H9 (cell line): ENCODE results near the gene DYRK1A. TPM values are rescaled to one million over a fixed set of nuclear protein-coding genes. Genes with fewer than 3 reads are reported as not detected.

Experiments
- DNase-seq: peaks from one replicate; pipeline ENCODE4 v3.0.0-alpha.2; 2017
- H2AFZ ChIP-seq: one replicate; pipeline ENCODE4 v1.6.1; 2013; ENCODE audit warnings: mild to moderate bottlenecking, low read length, control low read depth, moderate library complexity
- H2AK5ac ChIP-seq: 2 replicates; pipeline ENCODE4 v1.6.1; 2013; ENCODE audit warnings: low read length, control low read depth, mixed read lengths; ENCODE audit not compliant: insufficient read length
- H2BK120ac ChIP-seq: one replicate; pipeline ENCODE4 v1.6.1; 2013; ENCODE audit warnings: low read depth, mild to moderate bottlenecking, low read length, control low read depth, inconsistent platforms; ENCODE audit not compliant: poor library complexity, severe bottlenecking
- H2BK12ac ChIP-seq: 2 replicates; pipeline ENCODE4 v1.6.1; 2013; ENCODE audit warnings: low read length, control low read depth, mixed read lengths, low read depth; ENCODE audit not compliant: insufficient read length
- H2BK15ac ChIP-seq: 2 replicates; pipeline ENCODE4 v1.6.1; 2013; ENCODE audit warnings: low read depth, low read length, control low read depth
- H2BK20ac ChIP-seq: one replicate; pipeline ENCODE4 v1.6.1; 2013; ENCODE audit warnings: low read depth, mild to moderate bottlenecking, low read length, control low read depth, inconsistent platforms; ENCODE audit not compliant: poor library complexity, severe bottlenecking
- H2BK5ac ChIP-seq: 2 replicates; pipeline ENCODE4 v1.6.1; 2013; ENCODE audit warnings: low read length, control low read depth, mixed read lengths; ENCODE audit not compliant: insufficient read length
- H3K14ac ChIP-seq: 2 replicates; pipeline ENCODE4 v1.6.1; 2013; ENCODE audit warnings: low read length, control low read depth; ENCODE audit not compliant: insufficient read depth
- H3K18ac ChIP-seq: 2 replicates; pipeline ENCODE4 v1.6.1; 2013; ENCODE audit warnings: low read depth, mild to moderate bottlenecking, mixed read lengths, low read length, control low read depth; ENCODE audit not compliant: insufficient read length
- H3K23ac ChIP-seq: 2 replicates; pipeline ENCODE4 v1.6.1; 2013; ENCODE audit warnings: low read length, control low read depth, mixed read lengths, low read depth; ENCODE audit not compliant: insufficient read length
- H3K23me2 ChIP-seq: 2 replicates; pipeline ENCODE4 v1.6.1; 2013; ENCODE audit warnings: low read depth, mild to moderate bottlenecking, mixed read lengths, low read length, control low read depth; ENCODE audit not compliant: insufficient read length, poor library complexity, severe bottlenecking
- H3K27ac ChIP-seq: 2 replicates; pipeline ENCODE4 v1.5.1; 2013; ENCODE audit warnings: low read length, control low read depth, mixed read lengths, low read depth; ENCODE audit not compliant: insufficient read length
- H3K27me3 ChIP-seq: 2 replicates; pipeline ENCODE4 v1.6.1; 2013; ENCODE audit warnings: low read length, control low read depth, inconsistent platforms; ENCODE audit not compliant: insufficient read depth
- H3K4ac ChIP-seq: 2 replicates; pipeline ENCODE4 v1.6.1; 2013; ENCODE audit warnings: low read depth, mild to moderate bottlenecking, control low read depth, inconsistent platforms, low read length, moderate library complexity
- H3K4me1 ChIP-seq: 2 replicates; pipeline ENCODE4 v1.6.1; 2013; ENCODE audit warnings: low read length, control low read depth, inconsistent platforms; ENCODE audit not compliant: insufficient read depth
- H3K4me2 ChIP-seq: 2 replicates; pipeline ENCODE4 v1.6.1; 2013; ENCODE audit warnings: low read length, control low read depth, mixed read lengths; ENCODE audit not compliant: insufficient read length, insufficient read depth
- H3K56ac ChIP-seq: 2 replicates; pipeline ENCODE4 v1.6.1; 2013; ENCODE audit warnings: low read depth, mild to moderate bottlenecking, mixed read lengths, low read length, control low read depth; ENCODE audit not compliant: insufficient read length
- H3K79me1 ChIP-seq: 2 replicates; pipeline ENCODE4 v1.6.1; 2013; ENCODE audit warnings: low read depth, mild to moderate bottlenecking, moderate library complexity, low read length, control low read depth, inconsistent platforms; ENCODE audit not compliant: insufficient read depth, poor library complexity, severe bottlenecking
- H3K79me2 ChIP-seq: 2 replicates; pipeline ENCODE4 v1.6.1; 2013; ENCODE audit warnings: low read length, control low read depth, inconsistent platforms; ENCODE audit not compliant: insufficient read depth
- H3K9ac ChIP-seq: 2 replicates; pipeline ENCODE4 v1.6.1; 2013; ENCODE audit warnings: low read length, control low read depth, mixed read lengths; ENCODE audit not compliant: insufficient read length; ENCODE audit errors: extremely low read depth
- H3K9me3 ChIP-seq: one replicate; pipeline ENCODE4 v1.6.1; 2013; ENCODE audit warnings: low read depth, low read length, inconsistent platforms; ENCODE audit not compliant: control insufficient read depth
- H3T11ph ChIP-seq: one replicate; pipeline ENCODE4 v1.6.1; 2013; ENCODE audit warnings: mild to moderate bottlenecking, low read length, control low read depth, inconsistent platforms
- H4K20me1 ChIP-seq: one replicate; pipeline ENCODE4 v1.6.1; 2013; ENCODE audit not compliant: control insufficient read depth, insufficient read length, insufficient read depth
- H4K5ac ChIP-seq: 2 replicates; pipeline ENCODE4 v1.6.1; 2013; ENCODE audit warnings: low read depth, mild to moderate bottlenecking, mixed read lengths, low read length, control low read depth; ENCODE audit not compliant: insufficient read length
- H4K8ac ChIP-seq: replicated peaks from 2 replicates; pipeline ENCODE4 v1.6.1; 2013; ENCODE audit warnings: low read length, control low read depth, mixed read lengths, low read depth; ENCODE audit not compliant: insufficient read length
- H4K91ac ChIP-seq: 2 replicates; pipeline ENCODE4 v1.6.1; 2013; ENCODE audit warnings: low read depth, mild to moderate bottlenecking, moderate library complexity, mixed read lengths, low read length, control low read depth; ENCODE audit not compliant: insufficient read length
- H3K27ac Mint-ChIP-seq, 3 experiments: 2 replicates in 2 of 3; 3 replicates in 1 of 3; pipeline ENCODE4 v1.8.0; 2020 to 2021; ENCODE audit warnings: mixed read lengths in 3 of 3, mild to moderate bottlenecking in 1 of 3, moderate library complexity in 1 of 3
- H3K27me3 Mint-ChIP-seq: 2 replicates; pipeline ENCODE4 v1.8.0; 2021; ENCODE audit warnings: low read depth, mild to moderate bottlenecking, moderate library complexity, mixed read lengths
- H3K36me3 Mint-ChIP-seq, 3 experiments: 2 replicates in 2 of 3; 3 replicates in 1 of 3; pipeline ENCODE4 v1.8.0; 2020 to 2021; ENCODE audit warnings: low read depth in 3 of 3, mixed read lengths in 3 of 3; ENCODE audit not compliant: insufficient read depth in 1 of 3
- H3K4me1 Mint-ChIP-seq, 2 experiments: 2 replicates each; pipeline ENCODE4 v1.8.0; 2020; ENCODE audit warnings: mixed read lengths in 2 of 2
- H3K4me3 Mint-ChIP-seq, 2 experiments: 2 replicates in 1 of 2; 3 replicates in 1 of 2; pipeline ENCODE4 v1.8.0; 2020 to 2021; ENCODE audit warnings: mild to moderate bottlenecking in 2 of 2, mixed read lengths in 2 of 2, moderate library complexity in 1 of 2
- H3K9me3 Mint-ChIP-seq, 2 experiments: 2 replicates in 1 of 2; 3 replicates in 1 of 2; pipeline ENCODE4 v1.8.0; 2020; ENCODE audit warnings: mild to moderate bottlenecking in 2 of 2, mixed read lengths in 2 of 2, moderate library complexity in 1 of 2
- CTCF ChIP-seq: fragments of 200-600 bp; sonication (generic); conservative IDR thresholded peaks from 3 replicates; pipeline ENCODE4 v1.8.0; 2021; ENCODE audit warnings: antibody characterized with exemption, mild to moderate bottlenecking
- WGBS: extraction: QIAGEN DNeasy Blood & Tissue Kit; methylation state at CpG from one replicate; pipeline ENCODE4 v1.1.7; 2013; ENCODE audit warnings: missing lambda C conversion rate, low lambda C conversion rate, mixed read lengths; ENCODE audit not compliant: insufficient read length; ENCODE audit errors: extremely low coverage; 5-methylcytosine and 5-hydroxymethylcytosine counted together
- total RNA-seq: library from RNA; stranded (reverse); gene quantifications from 2 replicates; pipeline ENCODE4 v1.2.1, GENCODE V29; 2021

DYRK1A gene
- total RNA-seq, 1 experiment from 2014 or later = 73.6 TPM

- TF ChIP-seq CTCF = no peak
- Histone ChIP-seq H4K20me1 (no peaks in the 10 kb centered on the region), H3K79me1 (peaks cover 2% of the 10 kb centered on the region), H2BK12ac (no peak overlapping the region), H3K9me3 (no peaks in the 10 kb centered on the region), H3T11ph (no peak overlapping the region), H3K14ac (no peak overlapping the region), H3K56ac (no peak overlapping the region), H3K27ac (no peak overlapping the region), H2BK120ac (no peak overlapping the region), H3K23ac (no peak overlapping the region), H2BK20ac (no peak overlapping the region), H4K91ac (no peak overlapping the region), H2BK15ac (no peak overlapping the region), H3K79me2 (peaks cover 82% of the 10 kb centered on the region), H3K4me1 (no peaks in the 10 kb centered on the region; the same call in 1 of the 2 replicates), H2AK5ac (no peak overlapping the region), H3K9ac (no peak overlapping the region), H4K5ac (no peak overlapping the region), H2BK5ac (no peak overlapping the region), H3K27me3 (no peaks in the 10 kb centered on the region), H3K4me2 (no peak overlapping the region), H3K4ac (no peak overlapping the region), H3K18ac (no peak overlapping the region), H3K23me2 (no peaks in the 10 kb centered on the region), H2AFZ (no peak overlapping the region), H4K8ac (no peak overlapping the region)
- no peaks in the 10 kb centered on the region; a peak in 1 of 5 replicates for H3K9me3 Mint-ChIP-seq
- H3K27ac Mint-ChIP-seq = peak overlapping the region in 2 of 3 experiments; percentile 15 to 32; a peak in 1 of 7 replicates
- H3K27me3 Mint-ChIP-seq = no peaks in the 10 kb centered on the region
- H3K4me3 Mint-ChIP-seq = no peak overlapping the region
- peaks cover 60 to 73% of the 10 kb centered on the region in 2 experiments for H3K4me1 Mint-ChIP-seq
- H3K36me3 Mint-ChIP-seq = no peaks in the 10 kb centered on the region; a peak in 2 of 7 replicates
- WGBS = no CpG with 5 or more reads among the region's 1 CpG
- DNase-seq = no peak
Measured at GRCh38 chr21:37373539-37373938, 7.0 kb downstream of the DYRK1A start.
